K562 (cell line): ENCODE results near the gene CD244. TPM values are rescaled to one million over a fixed set of nuclear protein-coding genes. Genes with fewer than 3 reads are reported as not detected.

Experiments used
- ATAC-seq: fragments of 200-7000 bp; cut with Tn5 transposase; 3 replicates; pipeline ENCODE4 v1.9.1; 2020; ENCODE audit warnings: moderate library complexity
- BruUV-seq: library from RNA; stranded (reverse); fragments of 400-500 nt; replicated peaks from 2 replicates; lab custom pipeline; 2021; lab: Mats Ljungman, UMichigan
- CTCF ChIA-PET: fragments of 300-600 bp; formaldehyde crosslinking; extraction: SDS; loops from one replicate; lab custom pipeline; 2021; ENCODE audit warnings: low intra/inter-chr PET ratio; lab: Yijun Ruan, JAX
- POLR2A ChIA-PET: fragments of 300-600, 350-650 bp; sonication (Branson Sonifier 250); formaldehyde crosslinking; extraction: SDS; loops from one replicate; lab custom pipeline; 2021; ENCODE audit warnings: antibody characterized with exemption, inconsistent platforms; lab: Yijun Ruan, JAX
- DNase-seq, 4 experiments: peaks; one replicate each; pipeline versions ENCODE4 v3.0.0 to v3.0.0-alpha.2; 2011 to 2018; ENCODE audit warnings: low spot score in 3 of 4, mixed read lengths in 3 of 4; ENCODE audit errors: extremely low read depth in 1 of 4
- FAIRE-seq: peaks from 2 replicates; lab custom pipeline; 2011; peaks lifted over from hg19 to GRCh38; lab: Jason Lieb, UNC
- H2AFZ ChIP-seq: 2 replicates; pipeline ENCODE4 v1.6.0; 2011; ENCODE audit warnings: low read depth, low read length, control low read depth, inconsistent platforms
- H3K27ac ChIP-seq: fragments of 200-600 bp; 3 replicates; pipeline ENCODE4 v1.8.0; 2011; ENCODE audit warnings: low read depth, mild to moderate bottlenecking, control low read depth, inconsistent platforms, low read length, moderate library complexity, mixed read lengths; ENCODE audit errors: extremely low read depth
- H3K27me3 ChIP-seq, 2 experiments: fragments of 300-600 bp in 1 of 2; 2 replicates in 1 of 2; 3 replicates in 1 of 2; pipeline versions ENCODE4 v1.6.0 to v1.8.0; 2011; ENCODE audit warnings: inconsistent platforms in 2 of 2, low read length in 2 of 2, mild to moderate bottlenecking in 1 of 2, mixed read lengths in 1 of 2, moderate library complexity in 1 of 2; ENCODE audit not compliant: control insufficient read depth in 2 of 2, insufficient read depth in 2 of 2
- H3K36me3 ChIP-seq: fragments of 300-600 bp; 3 replicates; pipeline ENCODE4 v1.8.0; 2011; ENCODE audit warnings: mild to moderate bottlenecking, low read length, inconsistent platforms; ENCODE audit not compliant: control insufficient read depth, insufficient read depth
- H3K4me1 ChIP-seq, 2 experiments: fragments of 200-600 bp in 1 of 2; replicated peaks in 1 of 2; 2 replicates in 1 of 2; 3 replicates in 1 of 2; pipeline versions ENCODE4 v1.5.1 to v1.8.0; 2011; ENCODE audit warnings: inconsistent platforms in 2 of 2, low read length in 2 of 2, mild to moderate bottlenecking in 1 of 2, mixed read lengths in 1 of 2, moderate library complexity in 1 of 2; ENCODE audit not compliant: control insufficient read depth in 2 of 2, insufficient read depth in 2 of 2
- H3K4me2 ChIP-seq: 2 replicates; pipeline ENCODE4 v1.6.1; 2011; ENCODE audit warnings: low read length, control low read depth, inconsistent platforms, mixed read lengths; ENCODE audit not compliant: insufficient read depth
- H3K4me3 ChIP-seq: fragments of 200-600 bp; sonication (generic), shearing (Covaris generic); 2 replicates; pipeline ENCODE4 v1.5.1; 2016; ENCODE audit warnings: control low read depth, inconsistent platforms
- H3K79me2 ChIP-seq: fragments of 200-600 bp; 3 replicates; pipeline ENCODE4 v1.8.0; 2011; ENCODE audit warnings: low read length, inconsistent platforms; ENCODE audit not compliant: control insufficient read depth, insufficient read depth
- H3K9ac ChIP-seq, 2 experiments: 2 replicates each; pipeline versions ENCODE4 v1.6.0 to v1.6.1; 2011; ENCODE audit warnings: low read depth in 2 of 2, low read length in 2 of 2, control low read depth in 1 of 2, inconsistent platforms in 1 of 2, mild to moderate bottlenecking in 1 of 2, mixed read lengths in 1 of 2; ENCODE audit not compliant: insufficient read depth in 1 of 2
- H3K9me1 ChIP-seq: one replicate; pipeline ENCODE4 v1.6.0; 2011; ENCODE audit warnings: inconsistent platforms, mild to moderate bottlenecking, low read length, moderate library complexity; ENCODE audit not compliant: control insufficient read depth, insufficient read depth
- H3K9me3 ChIP-seq: replicated peaks from 2 replicates; pipeline ENCODE4 v1.5.1; 2011; ENCODE audit warnings: low read depth, low read length, inconsistent platforms; ENCODE audit not compliant: control insufficient read depth, insufficient read depth
- H4K20me1 ChIP-seq: replicated peaks from 2 replicates; pipeline ENCODE4 v1.6.1; 2011; ENCODE audit warnings: low read length, inconsistent platforms, mixed read lengths; ENCODE audit not compliant: control insufficient read depth, insufficient read depth
- ADNP ChIP-seq: fragments of 200-800 bp; sonication (Bioruptor generic); IDR thresholded peaks from 2 replicates; pipeline ENCODE4 v1.6.1; 2016; ENCODE audit warnings: missing genetic modification characterization, missing compliant biosample characterization
- ATF4 ChIP-seq: fragments of 450-650 bp; formaldehyde crosslinking; IDR thresholded peaks from 2 replicates; pipeline ENCODE4 v1.4.0; 2022; ENCODE audit warnings: mild to moderate bottlenecking, moderate library complexity
- BCL6 ChIP-seq: fragments of 250-450 bp; sonication (Bioruptor Pico); IDR thresholded peaks from 2 replicates; pipeline ENCODE4 v1.4.0; 2020
- BHLHE40 ChIP-seq: IDR thresholded peaks from 2 replicates; pipeline ENCODE4 v1.6.1; 2011; ENCODE audit warnings: low read length, improper control_type of control experiment
- BRF2 ChIP-seq: IDR thresholded peaks from 3 replicates; pipeline ENCODE4 v1.6.1; 2011; ENCODE audit warnings: borderline replicate concordance, mild to moderate bottlenecking; ENCODE audit not compliant: insufficient read length, insufficient read depth
- CBFA2T3 ChIP-seq: fragments of 450-650 bp; IDR thresholded peaks from 2 replicates; pipeline ENCODE4 v1.6.1; 2017
- CEBPG ChIP-seq, 3 experiments: fragments of 200-800 bp in 1 of 3; sonication (Bioruptor generic) in 1 of 3; sonication (generic) in 1 of 3; formaldehyde crosslinking in 1 of 3; IDR thresholded peaks in 2 of 3; conservative IDR thresholded peaks in 1 of 3; 2 replicates each; pipeline versions ENCODE4 v1.6.1 to v1.8.0; 2016 to 2022; ENCODE audit warnings: missing compliant biosample characterization in 2 of 3, missing genetic modification characterization in 2 of 3, mild to moderate bottlenecking in 1 of 3, missing genetic modification reagents in 1 of 3
- GABPA ChIP-seq: fragments of 200-800 bp; sonication (Bioruptor generic); conservative IDR thresholded peaks from 2 replicates; pipeline ENCODE4 v1.6.1; 2016; ENCODE audit warnings: low read depth, missing genetic modification characterization, missing compliant biosample characterization
- KLF16 ChIP-seq: IDR thresholded peaks from 2 replicates; pipeline ENCODE4 v1.6.1; 2016; ENCODE audit warnings: antibody characterized with exemption
- MAFG ChIP-seq: fragments of 450-650 bp; conservative IDR thresholded peaks from 2 replicates; pipeline ENCODE4 v1.6.1; 2016; ENCODE audit warnings: missing genetic modification characterization, missing compliant biosample characterization
- MEF2A ChIP-seq: IDR thresholded peaks from 2 replicates; pipeline ENCODE4 v1.6.1; 2011; ENCODE audit warnings: low read depth, mild to moderate bottlenecking, low read length, moderate library complexity; ENCODE audit not compliant: control insufficient read depth
- MEF2D ChIP-seq: conservative IDR thresholded peaks from 2 replicates; pipeline ENCODE4 v1.6.1; 2016; ENCODE audit warnings: low read depth, missing genetic modification characterization, missing compliant biosample characterization
- SMAD2 ChIP-seq: fragments of 150-350 bp; IDR thresholded peaks from 2 replicates; pipeline ENCODE4 v1.6.1; 2014; ENCODE audit warnings: low read depth, mild to moderate bottlenecking, low read length
- SOX6 ChIP-seq: fragments of 450-650 bp; IDR thresholded peaks from 2 replicates; pipeline ENCODE4 v1.6.1; 2014; ENCODE audit warnings: mild to moderate bottlenecking
- TAL1 ChIP-seq: fragments of 450-650 bp; IDR thresholded peaks from 2 replicates; pipeline ENCODE4 v1.6.1; 2016; ENCODE audit warnings: mild to moderate bottlenecking
- TCF3 ChIP-seq: sonication (generic); formaldehyde crosslinking; IDR thresholded peaks from 2 replicates; pipeline ENCODE4 v1.4.0; 2020; ENCODE audit warnings: mild to moderate bottlenecking, missing genetic modification reagents
- TEAD4 ChIP-seq, 2 experiments: sonication (generic) in 1 of 2; formaldehyde crosslinking in 1 of 2; IDR thresholded peaks; 2 replicates each; pipeline versions ENCODE4 v1.6.1 to v1.8.0; 2012 to 2022; ENCODE audit warnings: borderline replicate concordance in 1 of 2, inconsistent platforms in 1 of 2, low read length in 1 of 2, mild to moderate bottlenecking in 1 of 2, missing genetic modification reagents in 1 of 2
- TRIM24 ChIP-seq, 2 experiments: fragments of 450-650 bp; IDR thresholded peaks; 2 replicates each; pipeline ENCODE4 v1.6.1; 2016
- ZC3H4 ChIP-seq: sonication (generic); formaldehyde crosslinking; IDR thresholded peaks from 2 replicates; pipeline ENCODE4 v1.9.0; 2021; ENCODE audit warnings: missing genetic modification reagents, borderline replicate concordance
- ZNF77 ChIP-seq: fragments of 250-450 bp; sonication (Bioruptor Pico); IDR thresholded peaks from 2 replicates; pipeline ENCODE4 v1.5.0; 2020
- WGBS: fragments of 100-300 bp; shearing (Covaris generic); methylation state at CpG from one replicate; pipeline ENCODE4 v1.1.6; 2016; ENCODE audit warnings: low coverage, mixed read lengths; ENCODE audit not compliant: insufficient coverage; ENCODE audit errors: missing lambda C conversion rate; 5-methylcytosine and 5-hydroxymethylcytosine counted together
- in situ Hi-C: fragments of 300-500 bp; cut with MboI; formaldehyde crosslinking; loops from 4 replicates; pipeline ENCODE4 v1.15.0; 2018; ENCODE audit warnings: inconsistent platforms, mixed read lengths
- intact Hi-C: fragments of 100-400 bp; cut with micrococcal nuclease; formaldehyde crosslinking; loops from 2 replicates; pipeline ENCODE4 v1.14.2; 2022
- polyA plus RNA-seq, 8 experiments: library from polyadenylated mRNA; depleted of rRNA in 4 of 8; stranded (reverse) in 5 of 8; unstranded in 3 of 8; fragments of >200 nt; fragmentation: Nextera tagmentation in 2 of 8; fragmentation: Illumina TruSeq in 1 of 8; extraction: Ambion mirVana in 2 of 8; extraction: Trizol in 1 of 8; gene quantifications; 2 replicates each; pipeline versions ENCODE4 v1.2.1 to v1.2.3, GENCODE V29; 2011 to 2014; ENCODE audit warnings: inconsistent platforms in 1 of 8, missing spikeins in 1 of 8
- total RNA-seq, 7 experiments: library from RNA; depleted of rRNA in 6 of 7; stranded (reverse); fragments of >200 nt in 6 of 7; fragmentation: Illumina TruSeq in 2 of 7; extraction: Trizol in 2 of 7; gene quantifications; 2 replicates each; pipeline versions ENCODE4 v1.2.1 to v1.2.3, GENCODE V29; 2011 to 2021; ENCODE audit warnings: low replicate concordance in 1 of 7

CD244 gene
- total and polyA plus RNA-seq, 9 of the 15 experiments (the other 6 are each of a cell fraction or from before 2014, with no cell fraction given) = not detected

- peaks cover 0 to 14% of the 10 kb centered on the region in 2 experiments; a peak in 3 of 5 replicates for H3K27me3 ChIP-seq
- POLR2A ChIA-PET = interaction anchor here (0.5 to 0.9 kb wide), 5 partner anchors 11 to 401 kb away, joined by 3 read pairs; no protein-coding TSS in a partner anchor
- 3% methylated on average over 12 of the region's 12 CpGs for WGBS
- TF ChIP-seq CEBPG (CRISPR knock-in tag; IDR thresholded peaks at IDR 0.05) (no peak), CEBPG (tag; conservative IDR thresholded peaks at IDR 0.05 in 1 of 2, IDR thresholded peaks at IDR 0.05 in 1 of 2) (peak; percentile 40 to 81; a peak in 3 of 4 replicates), BHLHE40 (peak; percentile 11; the same call in 1 of the 2 replicates), TRIM24 (IDR thresholded peaks at IDR 0.05) (peak; percentile 23 to 58; a peak in 1 of 4 replicates), TCF3 (CRISPR knock-in tag) (peak; percentile 16; the same call in 1 of the 2 replicates), KLF16 (peak; percentile 5; the same call in 1 of the 2 replicates), MEF2A (no peak), MEF2D (tag) (peak; percentile 93), ZC3H4 (no peak), ATF4 (peak; percentile 84), SOX6 (peak; percentile 47; the same call in 1 of the 2 replicates), BRF2 (no peak), TEAD4 (IDR thresholded peaks at IDR 0.05; ENCODE audit: low read length) (peak; percentile 39; the same call in 1 of the 2 replicates), TEAD4 (CRISPR knock-in tag; IDR thresholded peaks at IDR 0.05; ENCODE audit: borderline replicate concordance) (no peak), CBFA2T3 (peak; percentile 60), ADNP (tag) (peak; percentile 68), SMAD2 (no peak), BCL6 (no peak), TAL1 (peak; percentile 51), ZNF77 (CRISPR knock-in tag) (no peak), MAFG (tag) (peak; percentile 73), GABPA (0 out of 2 replicates have a peak, but pooled peaks have one; percentile 19)
Measured at GRCh38 chr1:160844447-160845232, 18.0 kb downstream of the CD244 start.

More at GRCh38 chr1:160844447-160845232, 18.0 kb downstream of the CD244 start:
- no peak overlapping the region for H3K27ac ChIP-seq
- H3K36me3 ChIP-seq = no peaks in the 10 kb centered on the region
- H3K9me1 ChIP-seq = no peaks in the 10 kb centered on the region
- FAIRE-seq = no peak
- no peaks in the 10 kb centered on the region for H3K9me3 ChIP-seq
- in situ Hi-C loops (loop anchor here (25.0 kb wide), 1 partner anchor 243 kb away; the partner anchor contains the start of genes KLHDC9 and NECTIN4), intact Hi-C loops (no loop called here)
- no peak overlapping the region for H3K4me3 ChIP-seq
- no peaks in the 10 kb centered on the region for H4K20me1 ChIP-seq
- no peak overlapping the region for H2AFZ ChIP-seq
- no TSS peak for BruUV-seq
- DNase-seq = no peak
- no peak overlapping the region for H3K9ac ChIP-seq
- CTCF ChIA-PET = no interaction called here
- H3K4me2 ChIP-seq = no peak overlapping the region
- peaks cover 3 to 4% of the 10 kb centered on the region in 2 experiments; a peak in 2 of 5 replicates for H3K4me1 ChIP-seq
- no peaks in the 10 kb centered on the region for H3K79me2 ChIP-seq
- ATAC-seq = no peak
